Osteoblast (primary cell): ENCODE results near the gene TTC33. TPM values are rescaled to one million over a fixed set of nuclear protein-coding genes. Genes with fewer than 3 reads are reported as not detected.
A peak's percentile ranks its signal among the peaks of the same experiment; 100 is the strongest.

Source experiments
- DNase-seq: peaks from one replicate; pipeline ENCODE4 v3.0.0; 2011; ENCODE audit warnings: low spot score, mixed read lengths; ENCODE audit not compliant: insufficient read length; ENCODE audit errors: missing footprints
- H2AFZ ChIP-seq: 2 replicates; pipeline ENCODE4 v1.6.0; 2011; ENCODE audit warnings: mild to moderate bottlenecking, low read length
- H3K27ac ChIP-seq: 2 replicates; pipeline ENCODE4 v1.5.1; 2011; ENCODE audit warnings: mild to moderate bottlenecking, low read depth, low read length, moderate library complexity
- H3K27me3 ChIP-seq: 2 replicates; pipeline ENCODE4 v1.6.0; 2012; ENCODE audit warnings: mild to moderate bottlenecking, control low read depth, inconsistent platforms, low read length, moderate library complexity; ENCODE audit not compliant: insufficient read depth
- H3K36me3 ChIP-seq: 2 replicates; pipeline ENCODE4 v1.5.1; 2011; ENCODE audit warnings: mild to moderate bottlenecking, low read length, control low read depth, moderate library complexity; ENCODE audit not compliant: insufficient read depth
- H3K4me1 ChIP-seq: 2 replicates; pipeline ENCODE4 v1.5.1; 2011; ENCODE audit warnings: mild to moderate bottlenecking, low read length, control low read depth, moderate library complexity; ENCODE audit not compliant: insufficient read depth
- H3K4me2 ChIP-seq: 2 replicates; pipeline ENCODE4 v1.6.0; 2011; ENCODE audit warnings: mild to moderate bottlenecking, low read length; ENCODE audit not compliant: insufficient read depth
- H3K4me3 ChIP-seq: fragments of 200-600 bp; sonication (generic); 3 replicates; pipeline ENCODE4 v1.5.1; 2012; ENCODE audit warnings: mild to moderate bottlenecking, low read length, inconsistent platforms; ENCODE audit not compliant: insufficient read depth
- H3K79me2 ChIP-seq: 2 replicates; pipeline ENCODE4 v1.6.0; 2012; ENCODE audit warnings: mild to moderate bottlenecking, low read length, control low read depth, inconsistent platforms; ENCODE audit not compliant: insufficient read depth
- H3K9me3 ChIP-seq: 2 replicates; pipeline ENCODE4 v1.5.1; 2011; ENCODE audit warnings: low read depth, low read length, control low read depth
- H4K20me1 ChIP-seq: 2 replicates; pipeline ENCODE4 v1.6.0; 2012; ENCODE audit warnings: mild to moderate bottlenecking, low read length, control low read depth; ENCODE audit not compliant: insufficient read depth
- total RNA-seq: library from RNA; depleted of rRNA; stranded (reverse); fragments of >200 nt; gene quantifications from 2 replicates; pipeline ENCODE4 v1.2.3, GENCODE V29; 2012
- TF ChIP-seq, protein P1 (sequence below): IDR thresholded peaks from 2 replicates; pipeline ENCODE4 v1.5.1; 2011; ENCODE audit warnings: mild to moderate bottlenecking, low read depth, low read length, moderate library complexity; ENCODE audit errors: extremely low read depth

TTC33 gene
- total RNA-seq, 1 donor, result 14.5 TPM

DNA sequence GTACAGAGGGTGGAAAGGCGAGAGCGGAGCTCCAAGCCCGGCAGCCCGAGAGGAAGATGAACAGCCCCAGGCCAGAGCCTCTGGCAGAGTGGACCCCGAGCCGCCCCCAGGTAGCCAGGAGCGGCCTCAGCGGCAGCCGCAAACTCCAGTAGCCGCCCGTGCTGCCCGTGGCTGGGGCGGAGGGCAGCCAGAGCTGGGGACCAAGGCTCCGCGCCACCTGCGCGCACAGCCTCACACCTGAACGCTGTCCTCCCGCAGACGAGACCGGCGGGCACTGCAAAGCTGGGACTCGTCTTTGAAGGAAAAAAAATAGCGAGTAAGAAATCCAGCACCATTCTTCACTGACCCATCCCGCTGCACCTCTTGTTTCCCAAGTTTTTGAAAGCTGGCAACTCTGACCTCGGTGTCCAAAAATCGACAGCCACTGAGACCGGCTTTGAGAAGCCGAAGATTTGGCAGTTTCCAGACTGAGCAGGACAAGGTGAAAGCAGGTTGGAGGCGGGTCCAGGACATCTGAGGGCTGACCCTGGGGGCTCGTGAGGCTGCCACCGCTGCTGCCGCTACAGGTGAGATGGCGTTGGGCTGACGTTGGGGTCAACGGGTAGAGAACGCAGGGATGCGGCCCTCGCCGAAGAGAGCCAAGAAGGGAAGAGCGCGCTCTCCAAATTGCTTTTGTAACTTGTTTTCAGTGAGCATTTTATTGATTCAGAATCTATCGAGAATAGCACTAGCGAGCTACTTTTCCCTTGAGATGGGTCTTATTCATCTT lies 75.7 kb downstream of the TTC33 start, which contains the start of gene PTGER4:
PTGER4 (plus strand) TSS at position 3 of the 769 bp plus-strand sequence. CDS start 1,079 bp downstream, outside the sequence.
- H3K4me3 ChIP-seq, result peak within 1 kb of the TSS; percentile 81
- peak within 1 kb of the TSS; percentile 96 for H2AFZ ChIP-seq
- no peaks in the 10 kb centered on the region for H4K20me1 ChIP-seq
- peaks cover 56% of the 10 kb centered on the region for H3K4me1 ChIP-seq
- peak within 1 kb of the TSS; percentile 96 for H3K4me2 ChIP-seq
- H3K27ac ChIP-seq, result peak within 1 kb of the TSS; percentile 77
- no peaks in the 10 kb centered on the region for H3K27me3 ChIP-seq
- no peaks in the 10 kb centered on the region for H3K36me3 ChIP-seq
- no peak for DNase-seq
- TF ChIP-seq, protein P1, sequence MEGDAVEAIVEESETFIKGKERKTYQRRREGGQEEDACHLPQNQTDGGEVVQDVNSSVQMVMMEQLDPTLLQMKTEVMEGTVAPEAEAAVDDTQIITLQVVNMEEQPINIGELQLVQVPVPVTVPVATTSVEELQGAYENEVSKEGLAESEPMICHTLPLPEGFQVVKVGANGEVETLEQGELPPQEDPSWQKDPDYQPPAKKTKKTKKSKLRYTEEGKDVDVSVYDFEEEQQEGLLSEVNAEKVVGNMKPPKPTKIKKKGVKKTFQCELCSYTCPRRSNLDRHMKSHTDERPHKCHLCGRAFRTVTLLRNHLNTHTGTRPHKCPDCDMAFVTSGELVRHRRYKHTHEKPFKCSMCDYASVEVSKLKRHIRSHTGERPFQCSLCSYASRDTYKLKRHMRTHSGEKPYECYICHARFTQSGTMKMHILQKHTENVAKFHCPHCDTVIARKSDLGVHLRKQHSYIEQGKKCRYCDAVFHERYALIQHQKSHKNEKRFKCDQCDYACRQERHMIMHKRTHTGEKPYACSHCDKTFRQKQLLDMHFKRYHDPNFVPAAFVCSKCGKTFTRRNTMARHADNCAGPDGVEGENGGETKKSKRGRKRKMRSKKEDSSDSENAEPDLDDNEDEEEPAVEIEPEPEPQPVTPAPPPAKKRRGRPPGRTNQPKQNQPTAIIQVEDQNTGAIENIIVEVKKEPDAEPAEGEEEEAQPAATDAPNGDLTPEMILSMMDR, result no peak
- peaks cover 51% of the 10 kb centered on the region for H3K79me2 ChIP-seq
- no peaks in the 10 kb centered on the region for H3K9me3 ChIP-seq

DNA sequence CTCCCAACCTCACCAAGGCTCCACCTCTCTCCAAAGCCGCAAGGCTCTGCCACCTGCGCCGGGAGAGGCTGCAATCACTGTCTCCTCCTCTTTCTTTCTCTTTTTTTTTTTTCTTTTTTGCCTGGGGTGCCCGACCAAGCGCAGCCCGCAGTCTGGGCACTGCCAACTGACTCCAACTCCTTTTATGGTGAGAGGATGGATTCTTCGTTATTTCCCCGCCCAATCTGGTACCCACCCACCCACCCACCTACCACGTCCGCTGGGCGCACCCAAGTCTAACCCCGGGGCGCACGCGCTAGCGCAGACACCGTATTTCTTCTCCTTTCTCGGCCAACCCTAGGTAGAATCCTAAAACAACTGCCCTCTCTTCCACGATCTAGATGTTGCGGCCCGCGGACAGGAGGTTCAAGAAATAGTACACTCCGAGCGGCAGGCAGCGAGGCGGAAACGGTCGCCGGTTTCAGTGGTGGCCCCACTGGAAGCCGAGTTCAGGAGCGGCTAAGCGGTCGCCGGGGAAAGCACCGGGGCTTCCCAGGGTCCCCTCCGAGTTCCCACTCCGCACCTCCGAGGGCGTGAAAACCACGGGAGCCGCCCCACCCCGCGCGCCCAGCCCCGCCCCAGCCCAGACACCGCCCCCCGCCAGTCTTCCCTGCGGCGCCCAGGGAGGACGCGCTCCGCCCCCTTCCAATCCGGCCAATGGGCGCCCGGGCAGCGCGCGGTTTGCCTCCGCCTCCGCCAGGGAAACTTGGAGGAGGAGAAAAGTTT lies 76.4 kb downstream of the TTC33 start:
- TF ChIP-seq, protein P1, result no peak
- no peaks in the 10 kb centered on the region for H3K9me3 ChIP-seq
- peak; percentile 99 for DNase-seq
- H3K4me1 ChIP-seq, result peaks cover 56% of the 10 kb centered on the region
- no peaks in the 10 kb centered on the region for H4K20me1 ChIP-seq
- H3K36me3 ChIP-seq, result no peaks in the 10 kb centered on the region
- H3K79me2 ChIP-seq, result peaks cover 44% of the 10 kb centered on the region
- no peaks in the 10 kb centered on the region for H3K27me3 ChIP-seq
- H3K4me2 ChIP-seq, result peak overlapping the region; percentile 96
- H3K27ac ChIP-seq, result peak overlapping the region; percentile 77
- H3K4me3 ChIP-seq, result peak overlapping the region; percentile 81
- peak overlapping the region; percentile 96 for H2AFZ ChIP-seq

DNA sequence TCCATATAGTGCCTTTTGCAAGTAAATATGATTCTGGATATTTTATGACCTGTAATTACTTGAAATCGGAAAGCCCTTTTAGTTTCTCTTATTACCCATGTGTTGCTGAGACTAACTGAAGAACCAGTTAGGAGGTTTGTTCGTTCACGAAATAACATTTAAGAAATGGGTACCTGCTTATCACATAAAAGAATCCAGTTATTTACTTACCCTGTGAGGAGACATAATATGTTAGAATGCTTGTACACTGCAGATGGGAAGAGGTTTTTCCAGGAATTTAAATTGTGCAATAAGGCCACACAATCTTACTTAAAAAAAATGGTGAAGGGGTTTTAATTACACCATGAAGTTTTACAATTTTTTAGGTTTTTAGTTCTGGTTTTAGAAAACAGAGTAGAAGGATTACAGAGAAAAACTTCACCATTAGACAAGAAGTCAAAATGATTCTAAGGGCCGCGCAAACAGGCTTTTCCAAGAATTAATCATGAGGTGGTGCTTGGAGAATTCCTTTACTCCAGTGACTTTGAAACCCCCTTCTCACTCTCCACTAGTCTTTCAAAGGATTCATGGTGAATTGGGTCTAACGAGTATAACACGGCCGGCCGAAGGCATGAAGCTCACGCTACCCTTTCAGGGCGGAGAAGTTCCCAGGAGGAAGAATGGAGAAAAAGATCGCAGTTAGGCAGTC lies 77.2 kb downstream of the TTC33 start:
- H3K4me2 ChIP-seq, result peak overlapping the region; percentile 96
- no peaks in the 10 kb centered on the region for H4K20me1 ChIP-seq
- peaks cover 56% of the 10 kb centered on the region for H3K4me1 ChIP-seq
- no peaks in the 10 kb centered on the region for H3K27me3 ChIP-seq
- H3K9me3 ChIP-seq, result no peaks in the 10 kb centered on the region
- H3K27ac ChIP-seq, result peak overlapping the region; percentile 77
- H3K79me2 ChIP-seq, result peaks cover 39% of the 10 kb centered on the region
- H3K4me3 ChIP-seq, result peak overlapping the region; percentile 81
- no peaks in the 10 kb centered on the region for H3K36me3 ChIP-seq
- DNase-seq, result peak; percentile 49
- peak overlapping the region; percentile 92 for H2AFZ ChIP-seq
- TF ChIP-seq, protein P1, result no peak
